GM12875 (cell line): ENCODE data around the gene RAET1L.
"Not testable (repeated sequence)": the region's sequence is repeated elsewhere in the genome, so short reads cannot be mapped to it uniquely, and the experiment has no call there.

ENCODE experiments used
- H3K4me3 ChIP-seq: one replicate; pipeline ENCODE4 v1.5.1; 2011; ENCODE audit warnings: low read depth, low read length, control low read depth
- TF ChIP-seq, protein P1 (sequence below): IDR thresholded peaks from 2 replicates; pipeline ENCODE4 v1.5.1; 2011; ENCODE audit warnings: low read depth, mild to moderate bottlenecking, control low read depth, inconsistent platforms, low read length, moderate library complexity, borderline replicate concordance; ENCODE audit not compliant: insufficient read depth

RAET1L gene

DNA sequence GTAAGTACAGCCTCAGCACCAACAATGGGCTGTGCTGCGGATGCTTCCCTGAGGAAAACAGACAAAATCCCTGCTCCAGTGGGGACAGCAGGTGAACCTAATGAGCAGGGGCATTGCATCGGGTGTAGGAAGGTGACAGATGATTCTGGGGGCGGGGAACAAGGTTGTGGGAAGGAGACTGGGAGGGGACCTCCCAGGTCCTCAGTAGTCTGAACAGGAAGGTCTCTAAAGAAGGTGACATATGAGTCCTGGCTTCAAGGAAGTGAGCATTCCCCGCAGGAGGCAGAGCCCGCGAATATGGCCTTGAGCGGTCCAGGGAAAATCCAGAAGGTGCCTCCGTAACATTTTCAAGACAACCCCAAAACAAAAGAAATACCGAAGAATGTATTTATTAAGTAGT lies 42.2 kb downstream of the RAET1L start:
- TF ChIP-seq, protein P1, sequence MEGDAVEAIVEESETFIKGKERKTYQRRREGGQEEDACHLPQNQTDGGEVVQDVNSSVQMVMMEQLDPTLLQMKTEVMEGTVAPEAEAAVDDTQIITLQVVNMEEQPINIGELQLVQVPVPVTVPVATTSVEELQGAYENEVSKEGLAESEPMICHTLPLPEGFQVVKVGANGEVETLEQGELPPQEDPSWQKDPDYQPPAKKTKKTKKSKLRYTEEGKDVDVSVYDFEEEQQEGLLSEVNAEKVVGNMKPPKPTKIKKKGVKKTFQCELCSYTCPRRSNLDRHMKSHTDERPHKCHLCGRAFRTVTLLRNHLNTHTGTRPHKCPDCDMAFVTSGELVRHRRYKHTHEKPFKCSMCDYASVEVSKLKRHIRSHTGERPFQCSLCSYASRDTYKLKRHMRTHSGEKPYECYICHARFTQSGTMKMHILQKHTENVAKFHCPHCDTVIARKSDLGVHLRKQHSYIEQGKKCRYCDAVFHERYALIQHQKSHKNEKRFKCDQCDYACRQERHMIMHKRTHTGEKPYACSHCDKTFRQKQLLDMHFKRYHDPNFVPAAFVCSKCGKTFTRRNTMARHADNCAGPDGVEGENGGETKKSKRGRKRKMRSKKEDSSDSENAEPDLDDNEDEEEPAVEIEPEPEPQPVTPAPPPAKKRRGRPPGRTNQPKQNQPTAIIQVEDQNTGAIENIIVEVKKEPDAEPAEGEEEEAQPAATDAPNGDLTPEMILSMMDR = no peak
- no peak overlapping the region for H3K4me3 ChIP-seq

DNA sequence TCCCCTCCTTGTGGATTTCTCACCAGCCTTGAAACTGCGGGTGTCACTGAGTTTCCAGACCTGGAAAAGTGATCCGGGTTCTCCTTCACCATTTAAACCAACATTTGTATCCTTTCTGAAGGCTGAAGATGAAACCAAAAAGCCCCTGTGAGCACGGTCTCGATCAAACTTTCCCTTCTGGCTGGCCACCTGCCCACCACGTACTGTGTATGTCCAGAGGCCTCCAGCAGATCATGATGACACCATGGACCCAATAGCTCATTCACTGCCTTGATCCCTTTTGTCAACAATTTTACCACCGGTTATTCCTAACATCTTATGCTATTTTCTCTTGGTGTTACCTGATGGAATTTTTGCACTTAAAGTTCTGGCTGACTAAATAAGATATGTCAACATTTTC lies 46.0 kb downstream of the RAET1L start:
- TF ChIP-seq, protein P1 = no peak
- no peak overlapping the region for H3K4me3 ChIP-seq

DNA sequence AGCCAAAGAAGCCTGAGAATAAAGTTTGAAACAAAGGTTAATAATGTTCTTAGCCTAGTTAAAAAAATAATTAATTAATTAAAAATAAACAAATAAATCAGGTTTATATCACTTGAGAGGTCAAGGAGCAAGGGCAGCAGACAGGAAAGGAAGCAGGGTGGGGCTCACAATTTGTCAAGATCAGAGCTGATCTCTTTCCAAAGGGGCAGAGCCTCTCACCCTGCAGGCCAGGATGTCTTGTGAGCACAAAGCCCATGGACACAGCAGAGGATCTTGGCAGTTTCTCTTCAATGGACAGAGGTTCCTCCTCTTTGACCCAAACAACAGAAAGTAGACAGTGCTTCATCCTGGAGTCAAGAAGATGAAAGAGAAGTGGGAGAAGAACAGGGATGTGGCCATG lies 46.7 kb downstream of the RAET1L start:
- TF ChIP-seq, protein P1 = no peak
- H3K4me3 ChIP-seq = no peak overlapping the region

DNA sequence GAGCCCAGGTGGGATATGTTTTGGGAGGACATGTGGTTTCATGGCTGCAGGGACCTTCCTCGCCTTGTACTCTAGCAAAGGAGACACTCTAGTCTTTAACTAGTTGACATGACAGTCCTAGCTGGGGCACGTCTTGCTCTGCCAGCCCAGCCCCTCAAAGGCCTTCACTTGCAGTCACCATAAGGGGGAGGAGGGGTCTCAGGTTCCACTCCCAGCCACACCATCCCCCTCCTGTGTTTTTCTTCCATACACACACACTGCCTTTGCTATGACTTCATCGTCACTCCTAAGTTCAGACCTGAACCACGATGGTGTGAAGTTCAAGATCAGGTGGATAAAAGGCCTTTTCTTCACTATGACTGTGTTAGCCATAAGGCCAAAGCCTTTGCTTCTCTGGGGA lies 48.1 kb downstream of the RAET1L start:
- H3K4me3 ChIP-seq = no peak overlapping the region
- TF ChIP-seq, protein P1 = no peak

DNA sequence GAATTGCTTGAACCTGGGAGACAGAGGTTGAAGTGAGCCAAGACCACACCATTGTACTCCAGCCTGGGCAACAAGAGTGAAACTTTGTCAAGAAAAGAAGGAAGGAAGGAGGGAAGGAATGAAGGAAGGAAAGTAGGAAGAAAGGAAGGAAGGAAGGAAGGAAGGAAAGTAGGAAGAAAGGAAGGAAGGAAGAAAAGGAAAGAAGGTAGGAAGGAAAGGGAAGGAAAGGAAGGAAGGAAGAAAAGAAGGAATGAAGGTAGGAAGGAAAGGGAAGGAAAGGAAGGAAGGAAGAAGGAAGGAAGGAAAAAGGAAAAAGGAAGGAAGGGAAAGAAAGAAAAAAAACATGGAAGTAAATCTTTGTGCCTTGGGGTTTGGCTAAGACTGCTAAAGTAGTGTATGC lies 49.9 kb downstream of the RAET1L start:
- no peak overlapping the region for H3K4me3 ChIP-seq
- TF ChIP-seq, protein P1 = no peak

DNA sequence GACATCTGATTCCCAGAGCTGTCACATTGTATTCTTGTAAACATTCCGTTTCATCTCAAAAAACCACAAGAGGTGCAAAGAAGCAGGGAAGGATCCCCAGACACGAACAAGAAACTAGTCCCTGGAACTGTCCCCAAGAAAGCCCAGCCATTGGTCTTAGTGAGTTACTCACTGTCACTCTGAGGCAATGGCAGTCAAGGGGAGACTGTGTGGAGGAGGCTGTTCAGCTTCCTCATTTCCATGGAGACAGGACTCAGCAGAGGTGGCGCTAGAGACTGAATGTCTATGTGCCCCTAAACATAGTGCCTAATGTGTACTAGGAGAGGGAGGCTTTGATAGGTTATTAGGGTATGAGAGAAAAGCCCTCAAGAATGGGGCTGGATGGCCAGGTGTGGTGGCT lies 50.5 kb downstream of the RAET1L start:
- TF ChIP-seq, protein P1 = no peak
- no peak overlapping the region for H3K4me3 ChIP-seq

DNA sequence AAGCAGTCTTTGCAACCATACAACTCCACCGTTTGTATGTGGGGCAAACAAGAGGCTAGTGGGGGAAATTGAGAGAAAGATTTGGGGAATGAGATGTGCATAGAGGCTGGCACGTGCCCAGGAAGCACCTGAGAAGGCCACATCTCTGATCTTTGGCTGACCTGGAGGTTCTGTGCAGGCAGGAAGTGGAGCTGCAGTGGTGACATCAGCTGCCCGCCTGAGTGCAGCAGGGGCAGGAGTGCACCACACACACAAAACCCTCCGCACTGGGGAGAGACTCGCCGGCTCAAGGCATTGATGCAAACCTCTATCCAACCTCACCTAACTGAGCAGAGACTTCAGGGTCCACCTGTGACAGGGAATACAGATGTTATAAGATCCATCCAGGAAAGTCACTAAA lies 50.9 kb downstream of the RAET1L start:
- not testable (repeated sequence) for H3K4me3 ChIP-seq

DNA sequence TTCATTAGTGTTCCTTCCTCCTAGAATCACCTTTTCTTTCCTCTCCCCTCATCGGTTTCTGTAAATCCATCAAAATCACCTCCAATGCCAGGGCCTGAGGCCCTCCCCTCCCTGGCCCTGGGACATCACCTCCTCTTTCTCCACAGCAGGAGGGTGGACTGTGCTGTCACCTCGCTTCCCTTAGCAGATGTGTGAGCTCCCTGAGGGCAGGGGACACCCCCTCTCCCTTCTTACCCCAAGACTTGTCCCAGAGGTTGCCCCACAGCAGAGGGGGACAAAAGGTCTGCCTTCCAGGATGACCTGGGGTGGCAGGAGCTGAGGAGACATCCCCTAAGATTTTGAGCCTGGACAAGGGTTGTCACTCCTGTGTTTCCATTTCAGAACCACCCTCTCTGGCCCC lies 55.7 kb downstream of the RAET1L start:
- H3K4me3 ChIP-seq = no peak overlapping the region
- TF ChIP-seq, protein P1 = no peak

DNA sequence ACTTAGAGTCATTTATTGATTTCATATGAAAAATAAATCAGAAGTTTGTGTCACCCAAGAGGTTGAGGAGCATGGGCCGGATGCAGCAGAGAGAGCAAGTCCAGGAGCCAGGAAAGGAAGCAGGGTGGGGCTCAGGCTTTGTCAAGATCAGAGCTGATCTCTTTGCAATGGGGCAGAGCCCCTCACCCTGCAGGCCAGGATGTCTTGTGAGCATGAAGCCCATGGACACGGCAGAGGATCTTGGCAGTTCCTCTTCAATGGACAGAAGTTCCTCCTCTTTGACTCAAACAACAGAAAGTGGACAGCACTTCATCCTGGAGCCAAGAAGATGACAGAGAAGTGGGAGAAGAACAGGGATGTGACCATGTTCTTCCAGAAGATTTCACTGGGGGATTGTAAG lies 56.4 kb downstream of the RAET1L start:
- not testable (repeated sequence) for H3K4me3 ChIP-seq
